GM18519 (cell line): Measurements from ENCODE around the gene NKX2-3.

ENCODE experiments used
- ATAC-seq: cut with Tn5 transposase; IDR thresholded peaks from one replicate; pipeline ENCODE4 v1.9.1; 2021; ENCODE audit warnings: mild to moderate bottlenecking, moderate library complexity; ENCODE audit not compliant: unreplicated experiment, low FRiP score

NKX2-3 gene

GRCh38 chr10:99525897-99526296 is 6.8 kb upstream of the NKX2-3 start:
- ATAC-seq: no peak

- ATAC-seq: no peak
Observed at GRCh38 chr10:99526861-99527504, 5.8 kb upstream of the NKX2-3 start.

DNA sequence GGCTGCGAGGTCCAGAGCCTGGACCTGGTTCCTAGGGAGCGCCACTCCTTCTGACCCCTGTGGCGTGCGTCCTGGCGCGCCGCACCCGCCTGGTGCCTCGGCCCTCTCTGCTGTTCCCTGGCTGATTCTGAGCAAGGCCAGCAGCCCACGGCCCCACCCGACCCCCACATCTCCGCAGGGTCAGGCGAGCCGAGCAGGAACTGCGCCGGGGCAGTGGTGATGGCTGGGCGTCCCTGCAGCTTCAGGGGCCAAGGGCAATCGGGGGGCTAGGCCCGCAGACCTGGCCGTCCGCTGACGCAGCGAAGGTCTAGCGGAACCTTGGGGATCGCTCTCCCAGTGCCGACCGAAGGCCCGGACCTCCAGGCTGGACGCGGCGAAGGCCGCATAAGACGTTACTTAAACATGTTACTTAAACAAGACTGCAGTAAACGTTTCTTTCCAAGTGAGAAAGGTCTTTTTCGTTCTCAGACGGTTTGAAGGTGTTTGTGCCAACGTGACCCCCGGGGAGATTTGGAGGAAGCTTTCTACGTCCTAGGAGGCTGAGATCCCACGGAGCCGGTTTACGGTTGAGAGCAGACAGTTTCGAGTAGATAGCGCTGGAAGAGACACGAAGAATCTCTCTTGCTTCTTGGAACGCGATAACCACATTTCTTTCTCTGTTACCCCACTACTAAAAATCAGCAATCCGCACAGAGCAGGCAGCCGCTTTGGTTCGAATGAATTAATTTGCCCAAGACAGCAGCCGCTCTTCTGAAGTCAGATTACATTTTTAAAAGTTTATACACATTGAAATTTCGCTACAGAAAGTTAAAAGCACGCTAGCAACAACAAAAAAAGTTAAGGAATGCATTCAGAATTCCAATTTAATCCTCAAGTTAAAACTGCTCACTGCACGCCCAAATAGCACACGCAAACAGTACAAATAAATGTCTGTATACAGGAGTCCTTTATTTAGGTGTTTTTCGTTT is 4.9 kb upstream of the NKX2-3 start:
- ATAC-seq: no peak

GRCh38 chr10:99528494-99529441 is 4.0 kb upstream of the NKX2-3 start:
- no peak for ATAC-seq

DNA sequence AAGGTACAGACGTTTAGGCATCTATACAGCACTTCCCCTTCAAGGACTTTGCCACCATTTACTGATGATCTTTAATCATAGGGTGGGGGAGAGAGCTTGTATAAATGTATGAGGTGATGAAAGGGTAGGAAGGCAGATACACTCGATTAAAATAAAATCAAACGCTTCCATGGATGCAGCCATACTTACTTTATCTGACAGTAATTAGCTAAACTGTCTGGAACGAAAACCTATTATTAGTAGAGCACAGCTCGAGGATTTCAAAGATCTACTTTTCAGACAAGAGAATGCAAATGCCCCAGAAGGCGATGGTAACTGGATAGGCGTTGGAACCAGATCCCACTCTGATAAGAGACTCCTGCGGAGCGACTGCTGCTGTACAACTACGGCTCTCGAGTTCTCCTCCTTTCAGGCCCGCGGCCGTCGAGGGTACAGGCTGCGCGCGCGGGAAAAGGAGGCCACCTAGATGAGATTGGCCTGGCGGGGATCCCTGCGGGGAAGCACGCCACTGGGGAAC is 3.1 kb upstream of the NKX2-3 start:
- ATAC-seq: no peak

DNA sequence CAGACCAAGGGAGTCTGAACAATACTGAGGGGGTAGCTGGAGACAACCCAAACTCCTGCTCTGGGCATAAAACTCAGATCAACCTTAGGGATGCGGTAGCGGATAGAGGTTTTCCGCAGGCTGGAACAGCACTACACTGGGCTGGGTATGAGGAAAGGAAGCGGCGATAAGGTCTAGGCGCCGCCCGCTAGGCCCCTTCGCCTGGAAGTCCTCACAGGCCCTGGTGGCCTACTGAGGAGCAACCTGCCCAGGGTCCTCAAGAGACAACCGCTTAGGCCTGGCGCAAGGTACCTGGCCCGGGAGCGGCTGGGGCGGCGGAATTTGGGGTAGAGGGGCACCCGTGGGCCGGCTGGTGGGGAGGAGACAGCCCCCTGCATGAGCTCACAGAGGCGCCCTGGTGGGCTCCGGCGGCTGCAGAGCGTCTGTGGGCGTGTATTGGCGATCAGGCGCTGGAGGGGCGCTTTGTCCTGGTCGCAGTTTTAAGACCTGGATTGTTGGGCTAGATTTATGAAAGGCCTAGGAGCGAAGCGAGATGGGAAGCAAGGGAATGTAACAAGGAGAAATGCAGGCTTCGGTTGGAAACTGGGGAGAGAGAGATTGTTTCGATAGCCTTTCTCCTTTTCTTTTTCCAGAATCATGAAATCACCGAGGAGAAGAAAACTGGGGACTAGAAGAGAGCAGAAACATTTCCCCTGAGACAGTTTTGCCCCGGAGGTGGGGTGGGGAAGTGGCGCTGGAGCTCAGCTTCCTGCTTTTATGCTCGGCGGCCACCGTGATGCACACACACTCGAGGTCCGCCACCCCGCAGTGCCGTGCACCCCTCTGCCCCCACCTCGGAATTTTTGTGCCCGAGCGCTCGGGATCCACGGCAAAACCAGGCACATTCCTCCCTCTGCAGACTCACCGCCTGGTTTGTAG is 2.4 kb upstream of the NKX2-3 start:
- no peak for ATAC-seq

- no peak for ATAC-seq
Observed at GRCh38 chr10:99531026-99531695, 1.6 kb upstream of the NKX2-3 start.

- no peak for ATAC-seq
Observed at GRCh38 chr10:99531696-99532593, 797 bp upstream of the NKX2-3 start.

DNA sequence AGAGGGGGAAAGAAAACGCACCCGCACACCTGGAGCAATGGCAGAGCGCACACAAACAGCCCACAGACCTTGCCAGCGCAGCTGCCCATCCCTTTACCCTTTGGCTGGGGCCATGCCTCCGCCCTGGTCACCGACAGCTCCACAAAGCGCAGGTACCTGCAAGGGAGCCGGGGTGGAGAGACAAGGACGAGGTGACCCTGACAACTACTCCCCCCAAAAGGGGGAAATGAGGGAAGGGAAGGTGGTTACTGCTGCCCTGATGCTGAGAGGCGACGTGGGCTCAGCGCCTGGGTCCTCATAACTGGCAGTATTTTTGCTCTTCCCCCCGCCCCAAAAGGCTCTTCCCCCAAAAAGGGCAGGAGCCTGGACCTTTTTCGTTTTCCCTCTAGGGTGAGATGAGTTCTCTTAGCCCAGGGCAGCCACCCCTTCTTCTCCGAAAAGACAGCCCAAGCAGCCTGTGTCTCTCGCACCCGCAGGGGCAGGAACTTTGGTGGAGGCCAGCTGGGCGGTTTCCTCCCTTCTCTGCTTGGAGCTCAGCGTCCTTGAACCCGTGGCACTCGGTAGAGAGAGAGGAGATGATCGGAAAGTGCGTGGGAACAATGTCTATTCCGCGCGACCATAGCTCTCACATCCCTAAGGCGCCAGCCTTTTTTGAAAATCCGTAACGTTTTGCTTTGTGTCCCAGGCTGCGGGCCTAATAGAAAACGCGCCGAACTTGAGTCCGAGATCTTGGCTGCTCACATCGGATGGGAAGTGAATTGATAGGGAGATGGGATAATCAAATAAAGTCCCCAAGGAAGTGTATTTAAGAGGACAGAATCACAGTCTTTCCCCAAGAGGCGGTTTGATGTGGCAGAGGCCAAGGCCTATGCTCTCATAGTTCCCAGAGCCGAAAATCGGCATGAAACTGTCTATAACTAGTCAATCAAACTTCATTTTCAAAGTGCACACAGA is 1.0 kb downstream of the NKX2-3 start:
- ATAC-seq: no peak

- no peak for ATAC-seq
Observed at GRCh38 chr10:99534450-99534938, 1.8 kb downstream of the NKX2-3 start.

DNA sequence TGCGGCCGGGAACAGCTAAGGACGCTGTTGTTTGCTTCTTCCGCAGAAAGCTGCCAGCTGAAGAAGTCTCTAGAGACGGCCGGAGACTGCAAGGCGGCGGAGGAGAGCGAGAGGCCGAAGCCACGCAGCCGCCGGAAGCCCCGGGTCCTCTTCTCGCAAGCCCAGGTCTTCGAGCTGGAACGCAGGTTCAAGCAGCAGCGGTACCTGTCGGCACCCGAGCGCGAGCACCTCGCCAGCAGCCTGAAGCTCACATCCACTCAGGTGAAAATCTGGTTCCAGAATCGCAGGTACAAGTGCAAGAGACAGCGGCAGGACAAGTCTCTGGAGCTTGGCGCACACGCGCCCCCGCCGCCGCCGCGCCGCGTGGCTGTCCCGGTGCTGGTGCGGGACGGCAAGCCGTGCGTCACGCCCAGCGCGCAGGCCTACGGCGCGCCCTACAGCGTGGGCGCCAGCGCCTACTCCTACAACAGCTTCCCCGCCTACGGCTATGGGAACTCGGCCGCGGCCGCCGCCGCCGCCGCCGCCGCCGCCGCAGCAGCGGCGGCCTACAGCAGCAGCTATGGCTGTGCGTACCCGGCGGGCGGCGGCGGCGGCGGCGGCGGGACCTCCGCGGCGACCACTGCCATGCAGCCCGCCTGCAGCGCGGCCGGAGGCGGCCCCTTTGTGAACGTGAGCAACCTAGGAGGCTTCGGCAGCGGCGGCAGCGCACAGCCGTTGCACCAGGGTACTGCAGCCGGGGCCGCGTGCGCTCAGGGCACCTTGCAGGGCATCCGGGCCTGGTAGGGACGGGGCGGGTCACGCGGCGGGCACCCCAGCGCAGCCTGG is 2.4 kb downstream of the NKX2-3 start:
- ATAC-seq: no peak

GRCh38 chr10:99535764-99536337 is 3.1 kb downstream of the NKX2-3 start:
- no peak for ATAC-seq

DNA sequence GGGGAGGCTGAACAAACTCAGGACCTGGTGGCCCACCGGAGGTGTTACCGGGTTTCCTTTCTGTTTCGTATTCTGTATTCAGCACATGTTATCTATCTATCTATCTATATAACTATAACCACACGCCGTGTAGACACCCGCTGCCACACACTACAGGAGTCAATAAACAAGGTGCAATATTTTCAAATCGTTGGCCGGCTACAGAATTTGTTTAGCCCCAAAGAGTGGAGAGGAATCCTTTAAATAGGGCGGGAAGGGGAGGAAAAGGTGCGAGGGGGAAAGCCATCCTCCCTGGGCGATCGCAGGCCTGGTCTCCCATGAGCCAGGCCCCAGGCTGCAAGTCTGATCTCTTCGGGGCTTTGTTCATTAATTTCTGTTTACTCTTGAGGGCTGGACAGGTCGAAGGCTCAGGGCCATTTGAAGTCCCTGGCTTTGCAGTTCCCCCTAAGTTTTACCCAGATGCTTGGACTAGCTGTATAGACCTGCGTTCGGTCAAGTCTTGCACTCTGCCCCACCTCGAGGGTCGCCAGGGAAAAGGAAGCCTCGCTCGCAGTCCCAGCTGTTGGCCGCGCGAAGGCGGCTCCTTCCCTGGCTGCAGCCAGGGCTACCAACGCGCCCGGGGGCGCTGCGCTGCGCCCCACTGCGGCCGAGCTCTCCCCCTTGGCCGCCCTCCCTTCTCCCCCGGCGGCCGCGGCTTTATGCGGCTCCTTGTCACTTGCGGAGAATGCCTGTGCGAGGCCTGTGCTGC is 3.8 kb downstream of the NKX2-3 start:
- ATAC-seq: no peak

DNA sequence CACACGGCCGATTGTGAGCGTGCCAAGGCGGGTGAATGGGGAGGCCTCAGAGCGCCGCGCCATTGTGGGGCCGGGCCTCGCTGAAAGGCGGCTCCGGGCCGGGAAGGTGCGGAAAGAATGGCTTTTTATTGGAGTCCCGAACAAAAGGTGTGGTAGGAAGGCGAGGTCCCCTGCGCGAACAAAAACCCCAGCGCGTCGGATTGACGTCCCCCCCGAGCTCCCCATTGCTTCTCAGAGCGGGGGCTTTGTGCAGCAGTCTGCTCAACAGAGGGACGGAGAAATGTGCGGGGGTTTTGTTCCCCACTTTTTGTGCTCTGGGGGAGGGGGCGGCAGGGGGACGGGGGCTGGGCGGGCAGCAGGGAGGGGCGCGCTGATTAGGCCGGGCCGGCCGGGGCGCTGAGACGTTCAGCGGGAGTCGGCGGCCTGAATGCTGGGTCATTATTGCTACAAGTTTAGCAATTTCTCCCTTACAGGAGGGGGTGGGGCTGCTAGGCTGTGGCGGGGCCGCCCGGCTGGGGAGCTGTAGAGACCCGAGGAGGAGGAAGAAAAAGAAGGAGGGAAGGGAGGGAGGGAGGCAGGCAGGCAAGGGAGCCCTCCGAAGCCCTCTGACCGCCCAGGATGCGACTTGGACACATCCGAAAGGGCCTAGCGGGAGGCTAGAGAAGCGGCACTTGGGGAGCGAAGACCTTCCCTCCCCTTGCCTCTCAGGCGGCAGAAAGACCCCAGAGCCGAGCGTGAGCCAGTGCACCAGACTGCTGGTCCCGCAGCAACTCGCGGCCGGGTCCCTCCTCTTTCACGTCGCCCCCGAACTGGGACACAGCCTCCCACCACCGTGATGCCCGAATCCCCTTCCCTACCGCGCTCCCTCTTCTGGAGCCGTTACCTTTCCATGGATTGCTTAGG is 4.6 kb downstream of the NKX2-3 start:
- ATAC-seq: no peak
